ENCODE measurements around the gene APBB2.

- TF ChIP-seq, protein P1, sequence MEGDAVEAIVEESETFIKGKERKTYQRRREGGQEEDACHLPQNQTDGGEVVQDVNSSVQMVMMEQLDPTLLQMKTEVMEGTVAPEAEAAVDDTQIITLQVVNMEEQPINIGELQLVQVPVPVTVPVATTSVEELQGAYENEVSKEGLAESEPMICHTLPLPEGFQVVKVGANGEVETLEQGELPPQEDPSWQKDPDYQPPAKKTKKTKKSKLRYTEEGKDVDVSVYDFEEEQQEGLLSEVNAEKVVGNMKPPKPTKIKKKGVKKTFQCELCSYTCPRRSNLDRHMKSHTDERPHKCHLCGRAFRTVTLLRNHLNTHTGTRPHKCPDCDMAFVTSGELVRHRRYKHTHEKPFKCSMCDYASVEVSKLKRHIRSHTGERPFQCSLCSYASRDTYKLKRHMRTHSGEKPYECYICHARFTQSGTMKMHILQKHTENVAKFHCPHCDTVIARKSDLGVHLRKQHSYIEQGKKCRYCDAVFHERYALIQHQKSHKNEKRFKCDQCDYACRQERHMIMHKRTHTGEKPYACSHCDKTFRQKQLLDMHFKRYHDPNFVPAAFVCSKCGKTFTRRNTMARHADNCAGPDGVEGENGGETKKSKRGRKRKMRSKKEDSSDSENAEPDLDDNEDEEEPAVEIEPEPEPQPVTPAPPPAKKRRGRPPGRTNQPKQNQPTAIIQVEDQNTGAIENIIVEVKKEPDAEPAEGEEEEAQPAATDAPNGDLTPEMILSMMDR (IDR thresholded peaks at IDR 0.05) = no peak
- no peak for TF ChIP-seq POLR2A (IDR thresholded peaks at IDR 0.05)
These were observed 224.0 kb downstream of the APBB2 start for GRCh38 chr4:40990236-40990898.
